Ramos (cell line): Measurements from ENCODE around the gene HEPACAM.

Source experiments
- in situ Hi-C: fragments of 300-500 bp; cut with MboI; formaldehyde crosslinking; loops from one replicate; pipeline ENCODE4 v1.14.3; 2022; ENCODE audit warnings: low sequenced_read_pairs; ENCODE audit not compliant: unreplicated experiment

The HEPACAM gene

DNA sequence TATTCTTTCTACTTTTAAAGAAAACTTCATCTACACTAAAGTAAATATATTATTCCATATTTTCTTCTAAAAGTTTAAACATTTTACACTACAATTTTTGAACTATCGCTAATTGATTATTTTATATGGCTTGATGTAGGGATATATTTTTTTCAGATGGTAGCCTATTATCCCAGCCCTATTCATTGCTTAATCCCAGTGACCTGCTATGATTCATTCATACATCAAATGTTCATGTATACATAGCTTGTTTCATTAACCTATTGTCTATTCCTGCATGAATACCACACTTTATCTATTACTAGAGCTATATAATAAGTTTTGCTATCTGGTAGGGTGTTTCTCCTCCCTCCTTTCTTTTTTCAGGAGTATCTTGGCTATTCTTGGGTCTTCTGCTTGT, 33.2 kb downstream of the HEPACAM start:
- in situ Hi-C loops = no loop called here

DNA sequence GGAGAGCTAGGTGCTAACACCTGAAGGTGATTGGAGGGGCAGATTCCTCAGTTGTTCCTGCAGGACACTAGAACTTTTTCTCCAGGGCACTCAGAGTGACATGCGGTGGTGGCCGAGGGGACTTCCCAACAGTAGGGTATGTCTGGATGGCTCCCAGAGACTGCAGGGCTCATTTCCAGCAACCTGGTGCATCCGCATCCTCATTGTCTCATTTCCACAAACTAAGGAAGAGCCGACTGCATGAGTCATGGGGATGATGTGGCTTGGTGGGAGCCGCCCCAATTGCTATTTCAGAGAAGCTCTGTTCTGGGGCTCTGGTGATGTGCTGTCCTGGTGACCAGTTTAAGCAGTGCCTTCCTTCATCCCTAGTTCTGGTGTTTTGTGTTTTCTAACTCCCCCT, 35.4 kb downstream of the HEPACAM start:
- in situ Hi-C loops = no loop called here

DNA sequence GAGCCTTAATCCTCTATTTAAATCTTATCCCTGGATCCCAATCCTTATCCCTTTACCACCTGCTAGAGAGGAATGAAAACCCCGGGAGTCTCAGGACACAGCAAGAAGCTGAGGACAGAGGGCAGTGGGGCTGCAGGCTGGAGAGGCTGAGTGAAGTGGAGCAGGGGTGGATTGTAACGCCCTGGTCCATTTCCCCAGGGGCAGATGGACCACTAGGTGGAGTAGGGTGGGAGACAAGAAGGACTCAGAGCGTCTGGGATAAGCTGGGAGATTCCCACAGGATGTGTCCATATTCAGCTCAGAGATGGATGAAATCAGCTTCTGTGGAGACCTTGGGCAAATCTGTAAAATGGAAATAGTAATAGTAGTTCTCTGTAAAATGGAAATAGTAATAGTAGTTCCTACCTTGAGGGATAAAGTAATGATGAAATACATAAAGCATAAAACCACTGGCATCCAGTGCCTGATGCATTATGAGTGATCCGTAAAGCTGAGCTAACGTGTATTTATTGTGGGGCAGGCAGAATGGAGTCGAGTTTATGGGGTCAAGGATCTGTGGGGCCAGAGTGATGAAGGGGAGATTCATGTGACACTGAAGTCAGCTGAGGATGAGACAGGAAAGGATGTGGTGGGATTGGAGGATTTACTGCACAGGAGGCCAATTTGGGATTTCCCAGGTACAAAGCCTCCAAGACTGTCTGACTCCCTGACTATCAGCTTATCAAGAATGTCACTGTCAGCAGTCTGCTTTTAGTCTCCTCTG, 36.3 kb downstream of the HEPACAM start:
- in situ Hi-C loops = no loop called here

DNA sequence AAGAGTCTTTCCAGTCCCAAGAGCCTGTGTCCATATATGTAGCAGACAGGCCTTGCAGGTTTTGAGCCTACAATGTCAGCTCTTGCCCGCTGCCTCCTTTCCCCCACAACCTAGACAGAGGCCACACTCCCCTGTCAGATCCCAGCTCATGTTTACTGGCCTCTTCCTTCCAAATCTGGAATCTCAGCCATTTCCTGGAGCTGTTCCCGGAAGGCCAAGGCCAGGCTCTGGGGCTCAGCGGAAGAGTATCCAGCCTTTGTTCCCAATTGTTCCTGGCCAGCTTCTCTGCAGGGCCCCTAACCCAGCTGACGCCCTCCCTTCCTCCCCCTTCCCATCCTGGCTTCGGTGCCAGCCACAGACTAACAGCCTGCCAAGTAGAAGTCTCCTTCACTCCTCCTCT, 37.1 kb downstream of the HEPACAM start:
- in situ Hi-C loops = no loop called here

DNA sequence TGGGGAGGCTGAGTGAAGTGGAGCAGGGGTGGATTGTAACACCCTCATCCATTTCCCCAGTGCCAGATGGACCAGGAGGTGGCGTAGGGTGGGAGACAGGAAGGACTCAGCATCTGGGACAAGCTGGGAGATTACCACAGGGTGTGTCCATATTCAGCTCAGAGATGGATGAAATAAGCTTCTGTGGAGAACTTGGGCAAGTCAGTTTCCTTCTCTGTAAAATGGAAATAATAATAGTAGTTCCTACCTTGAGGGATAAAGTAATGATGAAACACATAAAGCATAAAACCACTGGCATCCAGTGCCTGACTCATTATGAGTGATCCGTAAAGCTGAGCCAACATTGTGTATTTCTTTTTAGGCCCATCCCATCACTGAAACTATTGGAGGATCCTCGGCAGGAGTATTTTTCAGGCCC, 37.6 kb downstream of the HEPACAM start:
- in situ Hi-C loops = no loop called here

DNA sequence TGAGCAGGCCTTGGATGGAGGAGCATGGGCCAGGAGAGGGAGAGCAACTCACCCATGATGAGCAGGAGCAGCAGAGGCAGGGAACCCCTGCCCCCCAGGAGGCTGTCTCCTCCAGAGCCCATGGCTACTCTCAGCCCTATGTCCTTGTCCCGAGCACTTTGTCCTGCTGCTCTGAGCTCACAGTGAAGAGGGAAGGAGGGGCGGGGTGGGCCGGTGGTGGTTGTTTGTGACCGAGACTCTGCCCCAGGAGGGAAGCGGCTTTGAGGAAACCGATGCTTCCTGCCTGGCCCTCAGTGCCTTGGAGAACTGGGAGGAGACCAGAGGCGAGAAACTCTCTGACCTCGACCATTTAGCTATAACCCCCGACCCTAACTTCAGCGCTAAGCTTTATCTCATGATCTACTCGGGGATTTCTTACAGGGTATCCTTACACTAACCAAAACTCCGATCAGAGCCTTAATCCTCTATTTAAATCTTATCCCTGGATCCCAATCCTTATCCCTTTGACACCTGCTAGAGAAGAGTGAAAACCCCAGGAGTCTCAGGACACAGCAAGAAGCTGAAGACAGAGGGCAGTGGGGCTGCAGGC, 38.1 kb downstream of the HEPACAM start, which contains the start of gene ROBO4:
ROBO4 (minus strand) TSS at position 192 of the 589 bp plus-strand sequence; CDS start at position 122, 70 bp downstream.
- in situ Hi-C loops = no loop called here

DNA sequence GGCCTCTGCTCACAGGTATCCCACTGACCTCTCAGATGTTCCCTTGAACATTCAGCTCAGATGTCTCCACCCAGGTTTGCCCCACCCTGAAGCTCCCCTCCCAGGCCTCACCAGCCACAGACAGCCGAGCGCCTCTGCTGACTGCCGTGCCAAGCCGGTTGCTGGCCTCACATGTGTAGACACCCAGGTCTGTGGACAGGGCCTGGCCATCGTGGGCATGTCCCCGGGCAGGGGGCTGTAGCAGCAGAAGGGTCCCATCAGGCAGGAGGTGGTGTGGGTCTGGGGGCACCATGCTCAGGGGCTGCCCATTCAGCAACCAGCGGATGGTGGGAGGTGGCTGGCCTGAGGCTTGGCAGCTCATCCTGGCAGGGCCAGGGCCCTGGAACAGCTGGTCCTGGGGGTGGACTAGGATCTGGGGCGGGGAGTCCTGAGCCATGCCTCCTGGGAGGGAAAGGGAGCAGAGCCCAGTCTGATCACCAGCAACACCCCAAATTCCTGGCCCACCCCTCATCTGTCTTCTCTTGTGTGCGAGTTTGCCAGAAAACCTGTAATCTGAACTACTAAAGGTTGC, 38.9 kb downstream of the HEPACAM start:
- in situ Hi-C loops = no loop called here

DNA sequence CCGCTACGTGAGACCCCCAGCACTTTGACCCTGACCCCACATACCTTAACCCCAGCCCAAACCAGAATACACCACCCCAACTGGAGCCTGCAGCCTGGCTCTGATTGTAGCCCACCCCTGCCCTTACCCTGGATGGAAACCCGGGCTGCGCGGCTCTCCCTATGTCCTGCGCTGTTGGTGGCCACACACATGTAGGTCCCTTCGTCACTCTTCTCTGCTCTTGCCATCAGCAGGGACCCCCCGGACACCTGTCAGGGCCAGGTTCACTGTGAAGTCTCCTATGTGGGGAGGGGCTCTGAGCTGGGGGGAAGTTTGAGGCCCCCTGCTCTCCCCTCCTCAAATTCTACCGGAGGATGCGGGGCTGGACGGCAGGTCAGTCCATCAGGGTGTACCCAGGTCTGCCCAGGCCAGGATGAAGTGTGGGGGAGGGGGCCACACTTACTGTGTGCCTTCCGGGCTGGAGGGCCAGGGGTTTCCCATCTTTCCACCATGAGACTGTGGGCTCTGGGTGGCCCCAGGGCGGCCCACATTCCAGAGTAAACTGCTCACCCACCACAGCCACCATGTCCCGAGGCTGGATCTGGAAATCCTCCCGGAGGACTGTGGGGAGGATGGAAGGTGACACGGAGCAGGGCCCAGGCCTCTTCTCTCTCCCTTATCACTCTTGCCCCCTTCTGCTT, 39.6 kb downstream of the HEPACAM start:
- in situ Hi-C loops = no loop called here

DNA sequence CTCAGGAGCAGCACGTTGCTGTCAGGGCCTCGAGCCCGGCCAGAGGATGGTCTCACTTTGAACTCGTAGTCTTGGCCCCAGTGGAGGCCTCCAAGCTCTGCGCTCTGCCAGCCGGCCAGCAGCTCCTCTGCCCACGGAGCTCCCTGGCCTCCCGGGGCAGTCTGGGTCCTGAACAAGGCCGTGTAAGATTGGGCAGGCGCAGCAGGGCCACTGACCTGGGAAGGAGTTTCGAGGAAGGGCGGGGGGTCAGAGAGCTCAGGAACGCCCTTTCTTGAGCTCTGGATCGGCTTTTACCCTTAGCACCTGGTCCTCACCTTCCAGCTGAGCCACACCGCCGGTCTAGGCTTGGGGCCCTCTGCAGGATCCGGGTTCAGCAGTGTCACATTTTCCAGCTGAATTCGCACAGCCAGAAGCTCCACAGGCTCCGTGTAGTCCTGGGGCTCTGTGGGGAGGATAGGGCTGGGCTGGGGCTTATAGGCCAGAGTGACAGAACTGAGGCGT, 40.3 kb downstream of the HEPACAM start:
- in situ Hi-C loops = no loop called here

DNA sequence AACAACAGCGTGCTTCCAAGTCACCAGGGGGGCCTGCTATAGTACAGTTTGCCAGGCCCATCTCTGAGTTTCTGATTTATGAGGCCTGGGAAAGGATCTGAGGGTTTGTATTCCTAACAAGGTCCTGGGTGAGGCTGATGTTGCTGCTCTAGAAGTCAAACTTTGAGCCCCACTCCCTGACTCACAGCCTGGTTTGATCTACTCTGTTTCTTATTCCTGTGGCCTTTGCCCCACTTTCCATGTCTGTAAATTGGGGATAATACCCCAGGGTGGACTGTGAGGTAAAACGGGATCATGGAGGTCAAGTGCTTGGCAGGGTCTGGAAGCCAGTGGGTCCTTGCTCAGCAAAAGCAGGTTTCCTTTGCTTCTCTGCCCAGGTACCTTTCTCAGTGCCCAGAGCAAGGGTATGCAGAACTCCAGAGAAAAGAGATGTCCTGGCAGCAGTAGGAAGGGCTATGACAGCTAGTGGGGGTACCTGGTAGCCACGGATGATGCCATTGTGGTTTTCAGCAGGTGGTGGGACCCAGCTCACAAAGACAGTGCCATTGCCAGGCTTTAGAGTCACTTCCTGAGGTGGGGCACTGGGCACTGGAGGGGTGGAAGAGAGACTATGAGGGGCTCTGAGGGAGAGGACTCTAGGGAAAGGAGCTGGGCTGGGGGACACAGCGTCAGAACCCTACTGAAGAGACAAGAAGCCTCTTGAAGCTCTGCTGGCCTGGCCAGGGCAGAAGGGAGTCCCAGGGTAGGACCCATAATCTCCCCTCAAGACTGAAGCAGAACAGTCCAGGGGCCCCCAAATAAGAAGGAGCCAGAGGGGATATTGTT, 41.0 kb downstream of the HEPACAM start:
- in situ Hi-C loops = no loop called here

DNA sequence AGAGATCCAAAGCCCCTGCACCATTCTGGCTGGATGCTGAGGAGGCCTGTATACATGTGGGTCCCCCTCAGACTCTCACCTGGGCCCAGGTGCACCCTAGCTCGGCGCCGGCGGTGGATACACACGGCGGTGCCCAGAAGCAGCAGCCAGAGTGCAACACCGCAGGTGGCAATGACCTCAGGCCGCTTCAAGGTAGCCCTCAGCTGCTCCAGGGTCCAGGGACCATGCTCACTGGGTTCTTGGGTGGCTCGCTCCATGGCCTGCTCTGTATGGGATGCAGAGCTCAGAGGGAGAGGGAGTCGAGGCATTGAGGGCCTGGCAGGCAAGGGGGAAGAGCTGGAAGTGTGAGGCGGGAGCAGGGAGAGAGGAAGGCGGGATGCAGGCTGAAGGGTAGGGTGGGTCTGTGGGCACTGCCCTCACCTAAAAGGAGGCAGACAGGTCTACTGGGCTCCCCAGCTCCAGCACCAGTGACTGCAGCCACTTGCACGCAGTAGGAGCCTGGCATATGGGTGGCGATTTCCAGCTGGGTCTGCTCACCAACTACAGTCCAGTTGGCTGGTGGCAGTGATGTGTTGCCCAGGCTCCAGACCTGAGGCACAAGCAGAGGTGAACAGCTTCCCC, 42.0 kb downstream of the HEPACAM start:
- in situ Hi-C loops = no loop called here

DNA sequence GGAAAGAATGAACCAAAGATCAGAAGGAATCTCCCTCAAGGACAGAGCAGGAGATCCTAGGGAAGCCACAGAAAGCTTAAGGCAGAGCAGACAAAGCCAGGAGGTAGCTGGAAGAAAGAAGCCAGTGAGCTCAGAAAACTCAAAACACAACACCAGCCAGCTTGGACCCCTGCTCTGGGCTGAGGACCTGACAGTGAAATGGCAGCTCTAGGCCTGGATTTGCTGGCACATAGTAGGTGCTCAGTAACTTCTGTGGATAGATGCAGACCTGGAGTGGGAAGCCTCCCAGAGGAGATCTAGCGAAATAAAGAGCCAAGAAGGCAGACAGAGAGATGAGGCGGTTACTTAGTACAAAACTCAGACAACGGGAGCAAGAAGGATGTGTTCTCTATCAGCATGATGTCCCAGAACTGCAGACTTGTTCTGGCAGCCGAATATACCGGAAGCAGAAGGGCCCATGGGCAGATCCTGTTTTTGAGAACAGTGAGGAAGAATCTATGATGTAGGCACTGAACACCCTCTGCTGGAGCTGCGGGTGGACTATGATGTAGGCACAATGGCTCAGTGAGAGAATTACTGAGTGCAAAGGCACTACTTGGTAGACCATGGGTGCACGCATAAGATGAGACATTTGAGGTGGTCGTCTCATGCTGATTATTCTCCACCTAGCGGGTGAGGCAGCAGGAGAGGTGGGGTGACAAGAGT, 42.9 kb downstream of the HEPACAM start:
- in situ Hi-C loops = no loop called here

DNA sequence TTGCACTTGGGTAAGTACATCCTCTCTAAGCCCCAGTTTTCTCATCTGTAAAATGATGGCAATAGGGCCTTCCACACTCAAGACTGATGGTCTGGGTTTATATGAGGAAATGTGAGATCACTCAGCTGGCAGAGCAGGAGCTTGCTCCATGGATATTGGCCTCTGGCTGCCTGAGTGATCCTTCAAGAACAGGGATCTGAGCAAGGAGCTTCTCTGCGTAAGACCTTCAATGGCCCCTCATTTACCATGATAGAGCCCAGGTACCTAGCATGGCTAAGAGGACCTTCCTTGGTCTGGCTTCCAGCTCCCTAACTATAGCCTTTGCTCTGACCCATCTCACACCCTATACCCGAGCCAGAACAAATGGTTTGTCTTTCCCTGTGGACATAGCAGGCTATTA, 43.7 kb downstream of the HEPACAM start:
- in situ Hi-C loops = no loop called here

DNA sequence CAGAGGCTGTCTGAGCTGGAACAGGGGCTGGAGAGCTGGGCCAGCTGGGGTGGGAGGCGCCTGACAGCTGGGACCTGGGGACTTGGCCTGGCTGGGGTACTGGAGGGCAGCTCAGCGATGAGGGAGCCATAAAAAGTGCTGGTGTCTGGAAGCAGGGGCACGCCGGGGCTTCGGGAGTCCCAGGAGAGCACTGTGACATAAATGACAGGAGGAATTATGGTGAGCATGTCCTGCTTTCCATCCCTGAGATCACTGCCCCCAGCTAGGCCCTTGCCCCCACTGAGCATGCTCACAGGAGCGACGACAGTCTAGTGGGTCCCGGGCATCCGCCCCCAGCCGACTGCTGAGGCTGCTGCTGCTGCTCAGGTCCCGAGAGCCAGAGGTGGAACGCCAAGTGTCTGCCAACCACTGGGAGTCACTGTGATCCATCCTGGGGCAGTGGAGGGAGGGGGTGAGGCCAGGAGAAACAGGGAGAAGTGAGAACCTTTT, 44.4 kb downstream of the HEPACAM start:
- in situ Hi-C loops = no loop called here

DNA sequence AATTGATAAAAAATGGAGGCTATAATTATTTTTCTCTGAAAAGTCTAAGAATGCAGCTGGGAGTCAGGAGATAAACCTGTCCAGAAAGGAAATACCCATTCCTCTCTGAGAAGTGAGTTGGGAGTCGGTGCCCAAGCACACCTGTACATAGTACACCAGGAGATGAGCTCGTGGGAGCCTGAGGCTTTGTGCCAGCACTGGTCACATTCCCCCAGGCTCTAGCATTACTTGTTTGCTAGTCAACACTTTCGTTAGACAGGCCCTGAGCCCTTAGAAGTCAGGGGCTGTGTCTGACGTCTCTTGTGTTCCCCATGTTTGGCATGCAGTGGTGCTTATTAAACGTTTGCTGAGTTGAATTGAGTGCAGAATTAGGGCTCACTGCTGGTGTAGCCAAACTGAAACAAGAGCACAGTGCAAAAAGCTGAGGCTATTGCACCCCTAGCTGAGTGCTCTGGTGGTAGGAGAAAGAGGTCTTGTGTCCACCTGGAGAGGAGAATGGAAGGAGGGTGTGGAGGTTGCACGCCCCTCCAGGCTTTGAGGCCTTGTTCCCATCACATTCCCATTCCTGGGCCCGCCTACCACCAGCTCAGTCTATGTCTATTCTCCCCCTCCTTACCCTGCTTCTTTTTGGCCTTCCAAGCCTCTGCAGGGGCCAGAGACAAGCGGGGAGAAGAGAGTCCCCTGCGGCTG, 45.0 kb downstream of the HEPACAM start:
- in situ Hi-C loops = no loop called here

DNA sequence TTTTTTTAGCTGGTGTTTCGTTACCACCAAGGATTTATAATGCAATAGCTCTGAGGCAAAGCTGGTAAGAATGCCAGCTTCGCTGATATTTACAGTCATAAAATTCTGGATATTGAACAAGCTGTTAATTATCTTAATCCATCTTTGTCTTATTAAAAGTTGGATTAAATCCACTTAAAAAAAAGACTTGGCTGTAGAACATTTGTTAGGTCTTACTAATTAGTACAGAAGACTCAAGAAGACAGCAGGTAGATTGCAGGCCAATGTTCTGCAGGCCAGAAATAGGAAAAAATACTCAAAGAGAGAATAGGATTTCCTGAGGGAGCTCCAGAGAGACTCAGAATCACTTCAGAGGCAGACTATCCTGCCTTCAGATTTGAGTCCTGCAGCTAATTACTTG, 45.7 kb downstream of the HEPACAM start:
- in situ Hi-C loops = no loop called here

DNA sequence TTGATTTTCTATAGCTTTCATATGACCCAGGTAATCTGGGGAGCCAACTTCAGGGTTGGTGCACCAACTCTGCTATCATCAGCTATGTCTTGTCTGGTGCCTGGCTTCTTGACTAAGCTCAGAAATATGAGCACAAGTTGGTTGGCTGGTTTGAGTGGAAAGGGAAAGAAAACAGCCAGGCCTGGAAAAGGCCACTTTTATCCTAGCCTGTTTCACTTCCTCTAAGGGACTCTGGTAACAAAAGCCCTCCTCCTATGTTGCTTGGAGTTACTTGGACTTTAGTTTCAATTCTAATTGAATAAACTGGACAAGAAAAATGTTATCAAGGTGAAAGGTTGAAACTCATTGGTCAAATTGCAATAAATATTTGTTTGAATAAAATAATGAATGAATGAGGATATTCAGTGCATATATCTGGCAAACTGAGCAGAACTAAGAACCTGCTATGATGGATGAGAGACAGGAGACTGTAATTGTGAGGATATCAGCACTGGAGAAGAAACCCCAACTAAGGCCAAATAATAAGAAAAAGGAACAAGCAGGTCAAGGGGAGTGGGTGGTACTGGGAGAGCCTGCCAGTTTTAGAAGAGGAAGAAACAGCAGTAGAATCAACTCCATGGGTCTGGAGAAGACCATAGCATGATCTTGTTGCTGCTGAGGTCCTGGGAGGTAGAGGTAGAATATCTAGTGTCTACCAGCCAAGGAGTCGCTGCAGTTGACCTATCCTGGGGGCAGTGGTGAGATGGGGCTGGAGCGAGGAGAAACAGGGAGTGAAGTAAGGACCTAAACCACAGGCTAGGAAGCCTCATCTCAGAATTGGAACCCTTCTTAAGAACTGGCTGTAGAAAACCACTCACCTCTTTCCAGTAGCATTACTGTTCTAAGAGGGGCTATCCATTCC, 46.4 kb downstream of the HEPACAM start:
- in situ Hi-C loops = no loop called here
